Liver (tissue), 9 donors: ENCODE measurements around the gene ZKSCAN7. TPM values are rescaled to one million over a fixed set of nuclear protein-coding genes. Genes with fewer than 3 reads are reported as not detected.

Experiments
- DNase-seq: peaks from one replicate; pipeline ENCODE4 v3.0.0-alpha.2; 2017; ENCODE audit warnings: low spot score
- H3K27ac ChIP-seq, 2 donors: one replicate each; pipeline ENCODE4 v1.7.0; 2013; ENCODE audit warnings: inconsistent platforms in 2 of 2, low read length in 2 of 2, control low read depth in 1 of 2, low read depth in 1 of 2, mild to moderate bottlenecking in 1 of 2
- H3K27me3 ChIP-seq, 4 donors: one replicate each; pipeline versions ENCODE4 v1.6.1 to v1.7.0; 2013; ENCODE audit warnings: low read length in 3 of 4, inconsistent platforms in 1 of 4, mild to moderate bottlenecking in 1 of 4, moderate library complexity in 1 of 4; ENCODE audit not compliant: control insufficient read depth in 4 of 4, insufficient read depth in 4 of 4
- H3K36me3 ChIP-seq, 4 donors: one replicate each; pipeline versions ENCODE4 v1.6.1 to v1.7.0; 2013; ENCODE audit warnings: low read length in 3 of 4, mild to moderate bottlenecking in 3 of 4, low read depth in 1 of 4, moderate library complexity in 1 of 4; ENCODE audit not compliant: control insufficient read depth in 4 of 4, insufficient read depth in 3 of 4
- H3K4me1 ChIP-seq, 4 donors: one replicate each; pipeline versions ENCODE4 v1.6.1 to v1.7.0; 2013; ENCODE audit warnings: low read length in 3 of 4, mild to moderate bottlenecking in 3 of 4, moderate library complexity in 1 of 4; ENCODE audit not compliant: control insufficient read depth in 4 of 4, insufficient read depth in 4 of 4
- H3K4me3 ChIP-seq, 3 donors: one replicate each; pipeline versions ENCODE4 v1.6.1 to v1.7.0; 2013; ENCODE audit warnings: low read length in 3 of 3, control low read depth in 1 of 3, low read depth in 1 of 3, mild to moderate bottlenecking in 1 of 3
- H3K9ac ChIP-seq, 2 donors: one replicate each; pipeline ENCODE4 v1.7.0; 2013; ENCODE audit warnings: low read length in 2 of 2, mild to moderate bottlenecking in 2 of 2, moderate library complexity in 2 of 2, control low read depth in 1 of 2, low read depth in 1 of 2
- H3K9me3 ChIP-seq, 4 donors: one replicate each; pipeline versions ENCODE4 v1.6.1 to v1.7.0; 2013; ENCODE audit warnings: low read length in 3 of 4; ENCODE audit not compliant: control insufficient read depth in 4 of 4
- EGR1 ChIP-seq, 2 donors: IDR thresholded peaks; 2 replicates each; pipeline ENCODE4 v1.6.1; 2016 to 2018; ENCODE audit warnings: antibody characterized with exemption in 2 of 2, low read depth in 2 of 2
- FOXA1 ChIP-seq: IDR thresholded peaks from 2 replicates; pipeline ENCODE4 v1.6.1; 2016; ENCODE audit warnings: antibody characterized with exemption
- FOXA2 ChIP-seq: IDR thresholded peaks from 2 replicates; pipeline ENCODE4 v1.6.1; 2016; ENCODE audit warnings: antibody characterized with exemption
- HNF4A ChIP-seq, 2 donors: conservative IDR thresholded peaks; 2 replicates each; pipeline ENCODE4 v1.6.1; 2016; ENCODE audit warnings: antibody characterized with exemption in 2 of 2, mild to moderate bottlenecking in 2 of 2
- HNF4G ChIP-seq: IDR thresholded peaks from 2 replicates; pipeline ENCODE4 v1.6.1; 2016; ENCODE audit warnings: antibody characterized with exemption
- JUND ChIP-seq, 2 donors: IDR thresholded peaks; 2 replicates each; pipeline ENCODE4 v1.6.1; 2016; ENCODE audit warnings: antibody characterized with exemption in 2 of 2
- NR2F2 ChIP-seq: IDR thresholded peaks from 2 replicates; pipeline ENCODE4 v1.6.1; 2016; ENCODE audit warnings: antibody characterized with exemption
- RXRA ChIP-seq, 2 donors: IDR thresholded peaks; 2 replicates each; pipeline ENCODE4 v1.6.1; 2017 to 2018; ENCODE audit warnings: antibody characterized with exemption in 2 of 2, mild to moderate bottlenecking in 1 of 2
- SP1 ChIP-seq: IDR thresholded peaks from 2 replicates; pipeline ENCODE4 v1.6.1; 2018; ENCODE audit warnings: antibody characterized with exemption, mild to moderate bottlenecking
- TAF1 ChIP-seq: conservative IDR thresholded peaks from 2 replicates; pipeline ENCODE4 v1.6.1; 2016; ENCODE audit warnings: antibody characterized with exemption, mild to moderate bottlenecking
- YY1 ChIP-seq: IDR thresholded peaks from 2 replicates; pipeline ENCODE4 v1.6.1; 2016; ENCODE audit warnings: antibody characterized with exemption, mild to moderate bottlenecking
- WGBS: extraction: QIAGEN DNeasy Blood & Tissue Kit; methylation state at CpG from one replicate; pipeline ENCODE4 v1.1.7; 2013; 5-methylcytosine and 5-hydroxymethylcytosine counted together
- polyA plus RNA-seq, 2 donors: library from polyadenylated mRNA; stranded (reverse) in 1 of 2; unstranded in 1 of 2; fragments of 200-250 nt in 1 of 2; fragments of >200 nt in 1 of 2; fragmentation: Nextera tagmentation in 1 of 2; extraction: Ambion mirVana in 1 of 2; gene quantifications; one replicate each; pipeline versions ENCODE4 v1.2.1 to v1.2.3, GENCODE V29; 2013 to 2015
- total RNA-seq, 2 donors: library from RNA; depleted of rRNA; stranded (reverse); fragments of >200 nt; gene quantifications; one replicate each; pipeline ENCODE4 v1.2.3, GENCODE V29; 2014
- TF ChIP-seq, protein P1 (sequence below): IDR thresholded peaks from 2 replicates; pipeline ENCODE4 v1.6.1; 2016; ENCODE audit warnings: antibody characterized with exemption
- TF ChIP-seq, protein P2 (sequence below): IDR thresholded peaks from 2 replicates; pipeline ENCODE4 v1.6.1; 2016; ENCODE audit warnings: antibody characterized with exemption, mild to moderate bottlenecking
- TF ChIP-seq, protein P3 (sequence below): IDR thresholded peaks from 2 replicates; pipeline ENCODE4 v1.6.1; 2016; ENCODE audit warnings: antibody characterized with exemption
- TF ChIP-seq, protein P4 (sequence below): IDR thresholded peaks from 2 replicates; pipeline ENCODE4 v1.6.1; 2016; ENCODE audit warnings: antibody characterized with exemption
- donor health status: healthy.
- donor health status: healthy.
- donor health status: healthy.
- donor health status: healthy.
- donor health status: healthy.

The ZKSCAN7 gene
- total and polyA plus RNA-seq, 4 donors = 1.1 to 4.4 (median 2.2) TPM

DNA sequence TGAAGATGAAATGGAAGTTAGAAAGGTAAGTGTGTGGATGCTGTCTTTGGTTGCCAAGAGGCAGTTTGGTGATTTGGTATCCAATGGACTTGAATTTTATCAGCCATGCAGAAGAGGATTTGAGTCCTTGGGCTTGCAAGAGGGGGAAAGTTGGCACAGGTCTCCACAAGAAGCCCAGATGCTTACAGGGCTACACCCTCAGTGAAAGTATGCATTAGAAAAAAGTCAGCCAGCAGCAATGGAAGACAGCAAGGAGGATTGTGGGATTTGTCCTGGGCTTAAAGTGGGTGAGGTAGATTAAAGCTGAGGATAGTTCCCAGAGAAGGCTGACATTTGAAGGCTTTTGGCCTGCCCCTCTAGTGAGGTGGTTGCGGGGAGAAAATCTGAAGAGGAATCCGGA is 46.8 kb downstream of the ZKSCAN7 start:
- Histone ChIP-seq H3K36me3 (no peaks in the 10 kb centered on the region), H3K27ac (no peak overlapping the region), H3K4me3 (no peak overlapping the region), H3K9me3 (peaks cover 0 to 6% (median 1%) of the 10 kb centered on the region in 4 donors), H3K9ac (no peak overlapping the region), H3K27me3 (no peaks in the 10 kb centered on the region), H3K4me1 (no peaks in the 10 kb centered on the region)
- TF ChIP-seq HNF4A (conservative IDR thresholded peaks at IDR 0.05) (no peak), RXRA (IDR thresholded peaks at IDR 0.05) (no peak), FOXA2 (no peak), SP1 (no peak), NR2F2 (no peak), EGR1 (IDR thresholded peaks at IDR 0.05; ENCODE audit: low read depth in 2 of 2) (no peak), JUND (IDR thresholded peaks at IDR 0.05) (no peak), HNF4G (no peak), TAF1 (no peak), FOXA1 (no peak), YY1 (no peak)
- TF ChIP-seq, protein P1, sequence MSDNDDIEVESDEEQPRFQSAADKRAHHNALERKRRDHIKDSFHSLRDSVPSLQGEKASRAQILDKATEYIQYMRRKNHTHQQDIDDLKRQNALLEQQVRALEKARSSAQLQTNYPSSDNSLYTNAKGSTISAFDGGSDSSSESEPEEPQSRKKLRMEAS = no peak
- TF ChIP-seq, protein P2, sequence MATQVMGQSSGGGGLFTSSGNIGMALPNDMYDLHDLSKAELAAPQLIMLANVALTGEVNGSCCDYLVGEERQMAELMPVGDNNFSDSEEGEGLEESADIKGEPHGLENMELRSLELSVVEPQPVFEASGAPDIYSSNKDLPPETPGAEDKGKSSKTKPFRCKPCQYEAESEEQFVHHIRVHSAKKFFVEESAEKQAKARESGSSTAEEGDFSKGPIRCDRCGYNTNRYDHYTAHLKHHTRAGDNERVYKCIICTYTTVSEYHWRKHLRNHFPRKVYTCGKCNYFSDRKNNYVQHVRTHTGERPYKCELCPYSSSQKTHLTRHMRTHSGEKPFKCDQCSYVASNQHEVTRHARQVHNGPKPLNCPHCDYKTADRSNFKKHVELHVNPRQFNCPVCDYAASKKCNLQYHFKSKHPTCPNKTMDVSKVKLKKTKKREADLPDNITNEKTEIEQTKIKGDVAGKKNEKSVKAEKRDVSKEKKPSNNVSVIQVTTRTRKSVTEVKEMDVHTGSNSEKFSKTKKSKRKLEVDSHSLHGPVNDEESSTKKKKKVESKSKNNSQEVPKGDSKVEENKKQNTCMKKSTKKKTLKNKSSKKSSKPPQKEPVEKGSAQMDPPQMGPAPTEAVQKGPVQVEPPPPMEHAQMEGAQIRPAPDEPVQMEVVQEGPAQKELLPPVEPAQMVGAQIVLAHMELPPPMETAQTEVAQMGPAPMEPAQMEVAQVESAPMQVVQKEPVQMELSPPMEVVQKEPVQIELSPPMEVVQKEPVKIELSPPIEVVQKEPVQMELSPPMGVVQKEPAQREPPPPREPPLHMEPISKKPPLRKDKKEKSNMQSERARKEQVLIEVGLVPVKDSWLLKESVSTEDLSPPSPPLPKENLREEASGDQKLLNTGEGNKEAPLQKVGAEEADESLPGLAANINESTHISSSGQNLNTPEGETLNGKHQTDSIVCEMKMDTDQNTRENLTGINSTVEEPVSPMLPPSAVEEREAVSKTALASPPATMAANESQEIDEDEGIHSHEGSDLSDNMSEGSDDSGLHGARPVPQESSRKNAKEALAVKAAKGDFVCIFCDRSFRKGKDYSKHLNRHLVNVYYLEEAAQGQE = no peak
- TF ChIP-seq, protein P3, sequence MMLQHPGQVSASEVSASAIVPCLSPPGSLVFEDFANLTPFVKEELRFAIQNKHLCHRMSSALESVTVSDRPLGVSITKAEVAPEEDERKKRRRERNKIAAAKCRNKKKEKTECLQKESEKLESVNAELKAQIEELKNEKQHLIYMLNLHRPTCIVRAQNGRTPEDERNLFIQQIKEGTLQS = no peak
- TF ChIP-seq, protein P4, sequence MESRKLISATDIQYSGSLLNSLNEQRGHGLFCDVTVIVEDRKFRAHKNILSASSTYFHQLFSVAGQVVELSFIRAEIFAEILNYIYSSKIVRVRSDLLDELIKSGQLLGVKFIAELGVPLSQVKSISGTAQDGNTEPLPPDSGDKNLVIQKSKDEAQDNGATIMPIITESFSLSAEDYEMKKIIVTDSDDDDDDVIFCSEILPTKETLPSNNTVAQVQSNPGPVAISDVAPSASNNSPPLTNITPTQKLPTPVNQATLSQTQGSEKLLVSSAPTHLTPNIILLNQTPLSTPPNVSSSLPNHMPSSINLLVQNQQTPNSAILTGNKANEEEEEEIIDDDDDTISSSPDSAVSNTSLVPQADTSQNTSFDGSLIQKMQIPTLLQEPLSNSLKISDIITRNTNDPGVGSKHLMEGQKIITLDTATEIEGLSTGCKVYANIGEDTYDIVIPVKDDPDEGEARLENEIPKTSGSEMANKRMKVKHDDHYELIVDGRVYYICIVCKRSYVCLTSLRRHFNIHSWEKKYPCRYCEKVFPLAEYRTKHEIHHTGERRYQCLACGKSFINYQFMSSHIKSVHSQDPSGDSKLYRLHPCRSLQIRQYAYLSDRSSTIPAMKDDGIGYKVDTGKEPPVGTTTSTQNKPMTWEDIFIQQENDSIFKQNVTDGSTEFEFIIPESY = no peak
- no peak for DNase-seq
- 97% methylated on average over 2 of the region's 2 CpGs for WGBS

DNA sequence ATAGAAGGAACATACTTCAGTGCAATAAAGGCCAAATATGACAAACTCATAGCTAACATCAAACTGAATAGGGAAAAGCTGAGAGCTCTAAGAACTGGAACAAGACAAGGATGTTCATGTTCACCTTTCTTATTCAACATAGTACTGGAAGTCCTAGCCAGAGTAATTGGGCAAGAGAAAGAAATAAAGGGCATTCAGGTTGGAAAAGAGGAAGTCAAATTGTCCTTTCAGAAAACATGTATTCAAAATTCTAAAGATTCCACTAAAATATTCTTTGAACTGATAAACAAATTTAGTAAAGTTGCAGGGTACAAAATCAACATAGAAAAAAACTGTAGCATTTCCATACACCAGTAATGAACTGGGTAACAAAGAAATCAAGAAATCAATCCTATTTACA is 57.7 kb downstream of the ZKSCAN7 start:
- Histone ChIP-seq H3K9me3 (no peaks in the 10 kb centered on the region), H3K36me3 (peaks cover 0 to 3% (median 0%) of the 10 kb centered on the region in 4 donors), H3K27ac (no peak overlapping the region), H3K4me3 (no peak overlapping the region), H3K27me3 (no peaks in the 10 kb centered on the region), H3K4me1 (no peaks in the 10 kb centered on the region), H3K9ac (no peak overlapping the region)
- DNase-seq = no peak
- TF ChIP-seq, protein P1 = no peak
- TF ChIP-seq HNF4G (no peak), HNF4A (conservative IDR thresholded peaks at IDR 0.05) (no peak), SP1 (no peak), EGR1 (IDR thresholded peaks at IDR 0.05; ENCODE audit: low read depth in 2 of 2) (no peak), NR2F2 (no peak), YY1 (no peak), JUND (IDR thresholded peaks at IDR 0.05) (no peak)
- TF ChIP-seq, protein P4 = no peak
- TF ChIP-seq, protein P3 = no peak
- TF ChIP-seq, protein P2 = no peak
